Kidney (tissue), 14 donors: Measurements from ENCODE around the gene FAM13A. TPM values are rescaled to one million over a fixed set of nuclear protein-coding genes. Genes with fewer than 3 reads are reported as not detected.

Experiments
- DNase-seq, 5 donors: peaks; one replicate each; pipeline ENCODE4 v3.0.0-alpha.2; 2013 to 2020
- FAIRE-seq: peaks from 2 replicates; lab custom pipeline; 2012; peaks lifted over from hg19 to GRCh38; lab: Jason Lieb, UNC
- H3K27ac ChIP-seq, 2 donors: one replicate each; pipeline ENCODE4 v1.7.0; 2013; ENCODE audit warnings: low read depth in 2 of 2, low read length in 2 of 2, inconsistent platforms in 1 of 2
- H3K27me3 ChIP-seq: one replicate; pipeline ENCODE4 v1.7.1; 2013; ENCODE audit warnings: low read length, inconsistent platforms; ENCODE audit not compliant: control insufficient read depth, insufficient read depth
- H3K36me3 ChIP-seq, 3 donors: one replicate each; pipeline versions ENCODE4 v1.7.0 to v1.7.1; 2013; ENCODE audit warnings: low read length in 3 of 3, control low read depth in 1 of 3, inconsistent platforms in 1 of 3; ENCODE audit not compliant: insufficient read depth in 3 of 3, control insufficient read depth in 2 of 3
- H3K4me1 ChIP-seq, 3 donors: one replicate each; pipeline versions ENCODE4 v1.7.0 to v1.7.1; 2013; ENCODE audit warnings: low read length in 3 of 3, inconsistent platforms in 1 of 3, low read depth in 1 of 3; ENCODE audit not compliant: control insufficient read depth in 2 of 3, insufficient read depth in 2 of 3
- H3K4me3 ChIP-seq, 3 donors: one replicate each; pipeline versions ENCODE4 v1.7.0 to v1.8.1; 2013; ENCODE audit warnings: low read length in 3 of 3, control low read depth in 1 of 3, inconsistent platforms in 1 of 3
- H3K9ac ChIP-seq, 3 donors: one replicate each; pipeline versions ENCODE4 v1.7.0 to v1.7.1; 2013; ENCODE audit warnings: low read length in 3 of 3, control low read depth in 1 of 3, inconsistent platforms in 1 of 3
- H3K9me3 ChIP-seq, 3 donors: one replicate each; pipeline versions ENCODE4 v1.7.0 to v1.7.1; 2013; ENCODE audit warnings: low read length in 3 of 3, control low read depth in 1 of 3, inconsistent platforms in 1 of 3; ENCODE audit not compliant: control insufficient read depth in 2 of 3, insufficient read depth in 1 of 3
- CTCF ChIP-seq: IDR thresholded peaks from 3 replicates; pipeline ENCODE4 v1.5.1; 2012; ENCODE audit warnings: mild to moderate bottlenecking, moderate library complexity, borderline replicate concordance; ENCODE audit not compliant: insufficient read depth; ENCODE audit errors: extremely low read depth
- intact Hi-C: fragments of 100-400 bp; cut with DNase I; formaldehyde crosslinking; loops from one replicate; pipeline ENCODE4 v1.11.1; 2022
- polyA plus RNA-seq: library from polyadenylated mRNA; stranded (reverse); fragments of 350-450 nt; fragmentation: Illumina TruSeq; extraction: RNeasy Lipid Tissue Mini Kit (QIAGEN cat#74804); gene quantifications from one replicate; pipeline ENCODE4 v1.2.3, GENCODE V29; 2014; ENCODE audit warnings: low read depth, low replicate concordance; ENCODE audit not compliant: insufficient read depth
- total RNA-seq: library from RNA; stranded (reverse); fragmentation: NEBNext Ultra II Directional; extraction: Animal tissue kit (Norgen Biotek cat#: 25700); gene quantifications from one replicate; pipeline ENCODE4 v1.2.1, GENCODE V29; 2021
- donor health status: control.
- donor health status: control.
- donor health status: control.
- donor health status: control.
- donor health status: control.
- donor health status: DM: yes; HTN: yes; CAD: no.
- donor health status: Normal renal cell carcinoma (clear cell type).

The FAM13A gene
- total and polyA plus RNA-seq, 2 donors from 2014 or later: 12.9 to 48.3 TPM

DNA sequence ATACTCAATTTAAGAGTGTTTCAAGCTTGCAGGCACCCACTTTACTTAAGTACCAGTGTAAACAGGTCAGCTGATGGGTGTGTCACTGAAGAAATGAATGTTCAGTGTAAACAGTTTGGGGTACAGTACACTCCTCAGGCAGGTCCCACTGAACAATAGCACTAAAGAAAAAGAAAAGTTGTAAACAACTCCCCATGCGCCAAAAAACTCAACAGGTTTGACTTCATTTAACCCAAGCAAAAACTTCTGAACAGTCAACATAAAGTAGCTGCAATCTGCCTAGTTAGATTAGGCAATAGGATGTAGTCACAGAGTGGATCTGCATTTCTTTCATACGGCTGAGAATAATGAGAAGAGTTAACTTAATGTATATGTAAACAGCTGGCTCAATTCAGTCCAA is 93.2 kb downstream of the FAM13A start:
- Histone ChIP-seq H3K27me3 (no peaks in the 10 kb centered on the region), H3K36me3 (no peaks in the 10 kb centered on the region), H3K27ac (no peak overlapping the region), H3K9me3 (no peaks in the 10 kb centered on the region), H3K9ac (no peak overlapping the region), H3K4me3 (no peak overlapping the region), H3K4me1 (no peaks in the 10 kb centered on the region)
- no peak for FAIRE-seq
- no peak for TF ChIP-seq CTCF
- no peak for DNase-seq
- intact Hi-C loops: no loop called here

DNA sequence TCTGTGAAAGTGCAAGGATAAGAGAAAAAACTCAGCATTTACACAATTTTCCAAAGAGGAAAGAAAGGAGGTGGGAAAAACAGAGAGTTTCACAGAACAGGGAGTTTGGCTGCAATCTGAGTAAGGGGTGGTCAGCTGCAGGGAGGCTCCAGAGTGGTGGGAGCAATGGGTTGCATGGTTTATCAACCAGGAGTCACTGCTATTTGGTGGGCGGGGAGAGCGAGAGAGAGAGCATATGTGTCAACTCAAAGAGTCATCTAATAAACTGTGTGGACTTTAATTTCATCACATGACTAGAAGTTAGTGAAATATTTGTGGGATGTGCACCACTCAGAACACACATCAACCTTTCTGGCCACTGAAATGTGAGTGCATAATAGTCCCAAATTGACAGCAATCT is 94.6 kb downstream of the FAM13A start:
- Histone ChIP-seq H3K9ac (no peak overlapping the region), H3K27ac (no peak overlapping the region), H3K9me3 (no peaks in the 10 kb centered on the region), H3K4me3 (no peak overlapping the region), H3K27me3 (no peaks in the 10 kb centered on the region), H3K4me1 (no peaks in the 10 kb centered on the region), H3K36me3 (no peaks in the 10 kb centered on the region)
- intact Hi-C loops: no loop called here
- no peak for FAIRE-seq
- no peak for TF ChIP-seq CTCF
- no peak for DNase-seq

DNA sequence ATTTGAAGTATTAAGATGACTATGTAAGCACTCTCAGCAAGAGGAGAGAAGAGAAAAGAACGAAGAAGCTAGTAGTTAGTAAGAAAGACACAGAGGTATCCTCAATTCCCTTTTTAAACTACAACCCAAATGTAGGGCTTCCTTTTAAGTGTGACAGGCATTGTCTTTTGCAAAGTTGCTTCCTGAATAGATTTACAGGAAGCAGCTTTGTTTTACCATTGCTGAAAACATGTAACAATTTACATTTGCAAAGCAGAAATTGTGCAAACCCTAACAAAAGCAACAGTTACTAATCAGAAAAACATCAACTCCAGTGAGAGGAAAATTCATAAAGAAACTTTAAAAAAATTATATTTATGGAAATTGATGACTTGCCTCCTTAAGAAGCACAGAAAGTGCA is 96.4 kb downstream of the FAM13A start:
- FAIRE-seq (no peak), DNase-seq (no peak)
- H3K9ac ChIP-seq: no peak overlapping the region
- no peaks in the 10 kb centered on the region for H3K9me3 ChIP-seq
- intact Hi-C loops: no loop called here
- no peaks in the 10 kb centered on the region for H3K27me3 ChIP-seq
- H3K36me3 ChIP-seq: no peaks in the 10 kb centered on the region
- no peak overlapping the region for H3K4me3 ChIP-seq
- no peak for TF ChIP-seq CTCF
- no peak overlapping the region for H3K27ac ChIP-seq
- no peaks in the 10 kb centered on the region for H3K4me1 ChIP-seq

- Histone ChIP-seq H3K9ac (no peak overlapping the region), H3K9me3 (no peaks in the 10 kb centered on the region), H3K27me3 (no peaks in the 10 kb centered on the region), H3K4me1 (no peaks in the 10 kb centered on the region), H3K36me3 (no peaks in the 10 kb centered on the region), H3K4me3 (no peak overlapping the region), H3K27ac (no peak overlapping the region)
- no peak for FAIRE-seq
- intact Hi-C loops: no loop called here
- TF ChIP-seq CTCF: no peak
- DNase-seq: no peak
Measured at GRCh38 chr4:88958080-88958479, 98.9 kb downstream of the FAM13A start.
